ENCODE measurements around the gene PARP9.
"Not testable (repeated sequence)": the region's sequence is repeated elsewhere in the genome, so short reads cannot be mapped to it uniquely, and the experiment has no call there.

The PARP9 gene

GRCh38 chr3:122515020-122515468 lies 49.1 kb downstream of the PARP9 start:
- H3K27ac ChIP-seq (ENCODE audit: low read depth, low read length) = peak overlapping the region; percentile 95
- H3K36me3 ChIP-seq (ENCODE audit: insufficient read depth, low read length) = no peaks in the 10 kb centered on the region
- peak overlapping the region; percentile 25 for H3K9ac ChIP-seq (ENCODE audit: low read length)
- H3K4me3 ChIP-seq (ENCODE audit: low read depth in 1 of 2, low read length in 2 of 2) = peak overlapping the region; percentile 70 to 92
- no peaks in the 10 kb centered on the region for H3K27me3 ChIP-seq (ENCODE audit: control insufficient read depth in 1 of 2, insufficient read depth in 2 of 2, low read length in 2 of 2)
- peaks cover 21% of the 10 kb centered on the region for H3K4me1 ChIP-seq (ENCODE audit: insufficient read depth, low read length)
- H3K9me3 ChIP-seq (ENCODE audit: low read length) = no peaks in the 10 kb centered on the region

GRCh38 chr3:122514123-122515019 lies 49.7 kb downstream of the PARP9 start, which contains the start of gene KPNA1:
KPNA1 (minus strand) TSS chr3:122514939; CDS start chr3:122496565, 18,374 bp downstream.
- H3K27ac ChIP-seq (ENCODE audit: low read depth, low read length) = peak within 1 kb of the TSS; percentile 95
- H3K4me1 ChIP-seq (ENCODE audit: insufficient read depth, low read length) = peaks cover 21% of the 10 kb centered on the region
- H3K9me3 ChIP-seq (ENCODE audit: low read length) = no peaks in the 10 kb centered on the region
- H3K9ac ChIP-seq (ENCODE audit: low read length) = peak within 1 kb of the TSS; percentile 25
- H3K4me3 ChIP-seq (ENCODE audit: low read depth in 1 of 2, low read length in 2 of 2) = peak within 1 kb of the TSS; percentile 70 to 92
- no peaks in the 10 kb centered on the region for H3K36me3 ChIP-seq (ENCODE audit: insufficient read depth, low read length)
- no peaks in the 10 kb centered on the region for H3K27me3 ChIP-seq (ENCODE audit: control insufficient read depth in 1 of 2, insufficient read depth in 2 of 2, low read length in 2 of 2)

- H3K27ac ChIP-seq (ENCODE audit: low read depth, low read length) = peak overlapping the region; percentile 40
- peaks cover 21% of the 10 kb centered on the region for H3K4me1 ChIP-seq (ENCODE audit: insufficient read depth, low read length)
- no peaks in the 10 kb centered on the region for H3K36me3 ChIP-seq (ENCODE audit: insufficient read depth, low read length)
- H3K4me3 ChIP-seq (ENCODE audit: low read depth in 1 of 2, low read length in 2 of 2) = peak overlapping the region; percentile 70 to 92
- H3K27me3 ChIP-seq (ENCODE audit: control insufficient read depth in 1 of 2, insufficient read depth in 2 of 2, low read length in 2 of 2) = no peaks in the 10 kb centered on the region
- peak overlapping the region; percentile 2 for H3K9ac ChIP-seq (ENCODE audit: low read length)
- H3K9me3 ChIP-seq (ENCODE audit: low read length) = no peaks in the 10 kb centered on the region
Observed at GRCh38 chr3:122513386-122514122, 50.5 kb downstream of the PARP9 start.

- H3K27me3 ChIP-seq (ENCODE audit: control insufficient read depth in 1 of 2, insufficient read depth in 2 of 2, low read length in 2 of 2) = no peaks in the 10 kb centered on the region
- no peak overlapping the region for H3K27ac ChIP-seq (ENCODE audit: low read depth, low read length)
- H3K4me1 ChIP-seq (ENCODE audit: insufficient read depth, low read length) = peaks cover 21% of the 10 kb centered on the region
- H3K9ac ChIP-seq (ENCODE audit: low read length) = no peak overlapping the region
- no peaks in the 10 kb centered on the region for H3K36me3 ChIP-seq (ENCODE audit: insufficient read depth, low read length)
- H3K9me3 ChIP-seq (ENCODE audit: low read length) = no peaks in the 10 kb centered on the region
- no peak overlapping the region for H3K4me3 ChIP-seq (ENCODE audit: low read depth in 1 of 2, low read length in 2 of 2)
Observed at GRCh38 chr3:122512284-122512683, 51.8 kb downstream of the PARP9 start.

- Histone ChIP-seq H3K4me3 (ENCODE audit: low read depth in 1 of 2, low read length in 2 of 2) (no peak overlapping the region), H3K27me3 (ENCODE audit: control insufficient read depth in 1 of 2, insufficient read depth in 2 of 2, low read length in 2 of 2) (no peaks in the 10 kb centered on the region), H3K36me3 (ENCODE audit: insufficient read depth, low read length) (no peaks in the 10 kb centered on the region), H3K4me1 (ENCODE audit: insufficient read depth, low read length) (peaks cover 26% of the 10 kb centered on the region), H3K27ac (ENCODE audit: low read depth, low read length) (no peak overlapping the region), H3K9me3 (ENCODE audit: low read length) (no peaks in the 10 kb centered on the region), H3K9ac (ENCODE audit: low read length) (no peak overlapping the region)
Observed at GRCh38 chr3:122510878-122511535, 53.1 kb downstream of the PARP9 start.

GRCh38 chr3:122508944-122509343 lies 55.2 kb downstream of the PARP9 start:
- not testable (repeated sequence) for H3K9ac ChIP-seq (ENCODE audit: low read length); H3K27ac ChIP-seq (ENCODE audit: low read depth, low read length); H3K36me3 ChIP-seq (ENCODE audit: insufficient read depth, low read length); H3K9me3 ChIP-seq (ENCODE audit: low read length); H3K4me3 ChIP-seq (ENCODE audit: low read depth in 1 of 2, low read length in 2 of 2); H3K27me3 ChIP-seq (ENCODE audit: control insufficient read depth in 1 of 2, insufficient read depth in 2 of 2, low read length in 2 of 2)
- H3K4me1 ChIP-seq (ENCODE audit: insufficient read depth, low read length) = peaks cover 26% of the 10 kb centered on the region

- H3K9ac ChIP-seq (ENCODE audit: low read length) = no peak overlapping the region
- no peak overlapping the region for H3K27ac ChIP-seq (ENCODE audit: low read depth, low read length)
- no peaks in the 10 kb centered on the region for H3K9me3 ChIP-seq (ENCODE audit: low read length)
- H3K27me3 ChIP-seq (ENCODE audit: control insufficient read depth in 1 of 2, insufficient read depth in 2 of 2, low read length in 2 of 2) = no peaks in the 10 kb centered on the region
- no peak overlapping the region for H3K4me3 ChIP-seq (ENCODE audit: low read depth in 1 of 2, low read length in 2 of 2)
- no peaks in the 10 kb centered on the region for H3K36me3 ChIP-seq (ENCODE audit: insufficient read depth, low read length)
- H3K4me1 ChIP-seq (ENCODE audit: insufficient read depth, low read length) = peaks cover 26% of the 10 kb centered on the region
Observed at GRCh38 chr3:122508135-122508914, 55.8 kb downstream of the PARP9 start.

GRCh38 chr3:122506450-122506849 lies 57.6 kb downstream of the PARP9 start:
- peaks cover 21% of the 10 kb centered on the region for H3K4me1 ChIP-seq (ENCODE audit: insufficient read depth, low read length)
- no peak overlapping the region for H3K27ac ChIP-seq (ENCODE audit: low read depth, low read length)
- H3K9ac ChIP-seq (ENCODE audit: low read length) = no peak overlapping the region
- no peaks in the 10 kb centered on the region for H3K9me3 ChIP-seq (ENCODE audit: low read length)
- H3K27me3 ChIP-seq (ENCODE audit: control insufficient read depth in 1 of 2, insufficient read depth in 2 of 2, low read length in 2 of 2) = no peaks in the 10 kb centered on the region
- no peak overlapping the region for H3K4me3 ChIP-seq (ENCODE audit: low read depth in 1 of 2, low read length in 2 of 2)
- no peaks in the 10 kb centered on the region for H3K36me3 ChIP-seq (ENCODE audit: insufficient read depth, low read length)

GRCh38 chr3:122505676-122506075 lies 58.4 kb downstream of the PARP9 start:
- peaks cover 15% of the 10 kb centered on the region for H3K4me1 ChIP-seq (ENCODE audit: insufficient read depth, low read length)

GRCh38 chr3:122502941-122503340 lies 61.2 kb downstream of the PARP9 start:
- Histone ChIP-seq H3K27ac (ENCODE audit: low read depth, low read length) (no peak overlapping the region), H3K9me3 (ENCODE audit: low read length) (no peaks in the 10 kb centered on the region), H3K4me3 (ENCODE audit: low read depth in 1 of 2, low read length in 2 of 2) (no peak overlapping the region), H3K9ac (ENCODE audit: low read length) (no peak overlapping the region), H3K4me1 (ENCODE audit: insufficient read depth, low read length) (peaks cover 15% of the 10 kb centered on the region), H3K36me3 (ENCODE audit: insufficient read depth, low read length) (no peaks in the 10 kb centered on the region), H3K27me3 (ENCODE audit: control insufficient read depth in 1 of 2, insufficient read depth in 2 of 2, low read length in 2 of 2) (no peaks in the 10 kb centered on the region)

More at GRCh38 chr3:122505676-122506075, 58.4 kb downstream of the PARP9 start:
- H3K4me3 ChIP-seq (ENCODE audit: low read depth in 1 of 2, low read length in 2 of 2) = no peak overlapping the region
- no peak overlapping the region for H3K9ac ChIP-seq (ENCODE audit: low read length)
- no peaks in the 10 kb centered on the region for H3K9me3 ChIP-seq (ENCODE audit: low read length)
- H3K27ac ChIP-seq (ENCODE audit: low read depth, low read length) = no peak overlapping the region
- no peaks in the 10 kb centered on the region for H3K36me3 ChIP-seq (ENCODE audit: insufficient read depth, low read length)
- no peaks in the 10 kb centered on the region for H3K27me3 ChIP-seq (ENCODE audit: control insufficient read depth in 1 of 2, insufficient read depth in 2 of 2, low read length in 2 of 2)
